Neural cell (in vitro differentiated cells): ENCODE results near the gene ADCY5. TPM values are rescaled to one million over a fixed set of nuclear protein-coding genes. Genes with fewer than 3 reads are reported as not detected.

Experiments used
- H2AFZ ChIP-seq: fragments of 200-600, 300-800 bp; sonication (generic), shearing (Covaris generic); 2 replicates; pipeline ENCODE4 v1.6.0; 2014; ENCODE audit warnings: low read depth, mild to moderate bottlenecking, antibody characterized with exemption, low read length, moderate library complexity
- H3F3A ChIP-seq: fragments of 200-600 bp; shearing (Covaris generic); 2 replicates; pipeline ENCODE4 v1.6.1; 2016; ENCODE audit warnings: mild to moderate bottlenecking, moderate library complexity, mixed read lengths, antibody characterized with exemption, low read length; ENCODE audit not compliant: insufficient read depth, poor library complexity, severe bottlenecking
- H3K27ac ChIP-seq: fragments of 200-600, 300-800 bp; sonication (generic), shearing (Covaris generic); 2 replicates; pipeline ENCODE4 v1.5.1; 2014; ENCODE audit warnings: mild to moderate bottlenecking, low read length, moderate library complexity
- H3K27me3 ChIP-seq: fragments of 300-800, 200-600 bp; sonication (generic), shearing (Covaris generic); 2 replicates; pipeline ENCODE4 v1.6.0; 2014; ENCODE audit warnings: mild to moderate bottlenecking, low read depth, low read length, moderate library complexity; ENCODE audit not compliant: insufficient read depth
- H3K36me3 ChIP-seq: fragments of 300-800, 200-600 bp; sonication (generic), shearing (Covaris generic); 2 replicates; pipeline ENCODE4 v1.5.1; 2014; ENCODE audit warnings: mild to moderate bottlenecking, antibody characterized with exemption, low read length, moderate library complexity; ENCODE audit not compliant: insufficient read depth
- H3K4me2 ChIP-seq: fragments of 300-800, 200-600 bp; sonication (generic), shearing (Covaris generic); 2 replicates; pipeline ENCODE4 v1.6.0; 2014; ENCODE audit warnings: mild to moderate bottlenecking, low read length
- H3K4me3 ChIP-seq: fragments of 300-800, 200-600 bp; sonication (generic), shearing (Covaris generic); 2 replicates; pipeline ENCODE4 v1.5.1; 2014; ENCODE audit warnings: mild to moderate bottlenecking, low read length, moderate library complexity
- H3K79me2 ChIP-seq: fragments of 200-600 bp; shearing (Covaris generic); replicated peaks from 2 replicates; pipeline ENCODE4 v1.6.0; 2014; ENCODE audit warnings: mild to moderate bottlenecking, low read length, moderate library complexity; ENCODE audit not compliant: insufficient read depth
- H3K9ac ChIP-seq: fragments of 300-800, 200-600 bp; sonication (generic), shearing (Covaris generic); 2 replicates; pipeline ENCODE4 v1.6.1; 2016; ENCODE audit warnings: mild to moderate bottlenecking, low read length, mixed read lengths
- H3K9me2 ChIP-seq: fragments of 200-600 bp; shearing (Covaris generic); 2 replicates; pipeline ENCODE4 v1.6.1; 2016; ENCODE audit warnings: mild to moderate bottlenecking, low read length, mixed read lengths; ENCODE audit not compliant: insufficient read depth
- H3K9me3 ChIP-seq: fragments of 200-600, 300-800 bp; sonication (generic), shearing (Covaris generic); 2 replicates; pipeline ENCODE4 v1.6.1; 2016; ENCODE audit warnings: mild to moderate bottlenecking, mixed run types, low read length, moderate library complexity, mixed read lengths
- H4K20me1 ChIP-seq: fragments of 200-600 bp; shearing (Covaris generic); 2 replicates; pipeline ENCODE4 v1.6.1; 2016; ENCODE audit warnings: mild to moderate bottlenecking, mixed run types; ENCODE audit not compliant: insufficient read depth
- CTCF ChIP-seq: fragments of 450-650 bp; IDR thresholded peaks from 2 replicates; pipeline ENCODE4 v1.5.1; 2014; ENCODE audit warnings: antibody characterized with exemption, mild to moderate bottlenecking, moderate library complexity; ENCODE audit not compliant: poor library complexity, severe bottlenecking
- EP300 ChIP-seq: fragments of 450-650 bp; conservative IDR thresholded peaks from 2 replicates; pipeline ENCODE4 v1.6.1; 2014; ENCODE audit warnings: antibody characterized with exemption, mild to moderate bottlenecking, moderate library complexity; ENCODE audit not compliant: poor library complexity, severe bottlenecking
- EZH2 ChIP-seq: fragments of 200-600, 300-800 bp; shearing (Covaris generic), sonication (generic); IDR thresholded peaks from 2 replicates; pipeline ENCODE4 v1.6.1; 2014; ENCODE audit warnings: antibody characterized with exemption, low read length, borderline replicate concordance, mild to moderate bottlenecking; ENCODE audit not compliant: insufficient read depth, poor library complexity, severe bottlenecking
- MXI1 ChIP-seq: fragments of 450-650 bp; conservative IDR thresholded peaks from 2 replicates; pipeline ENCODE4 v1.6.1; 2014; ENCODE audit warnings: antibody characterized with exemption, mild to moderate bottlenecking; ENCODE audit not compliant: poor library complexity, severe bottlenecking
- POLR2AphosphoS5 ChIP-seq: IDR thresholded peaks from 2 replicates; pipeline ENCODE4 v1.6.1; 2012
- RAD21 ChIP-seq: fragments of 450-650 bp; conservative IDR thresholded peaks from 2 replicates; pipeline ENCODE4 v1.6.1; 2014; ENCODE audit warnings: antibody characterized with exemption, mild to moderate bottlenecking, moderate library complexity
- REST ChIP-seq: IDR thresholded peaks from 2 replicates; pipeline ENCODE4 v1.6.1; 2012; ENCODE audit warnings: borderline replicate concordance
- SMC3 ChIP-seq: fragments of 450-650 bp; conservative IDR thresholded peaks from 2 replicates; pipeline ENCODE4 v1.6.1; 2014; ENCODE audit warnings: antibody characterized with exemption, mild to moderate bottlenecking, moderate library complexity; ENCODE audit not compliant: poor library complexity
- TAF1 ChIP-seq: IDR thresholded peaks from 2 replicates; pipeline ENCODE4 v1.6.1; 2012; ENCODE audit warnings: low read depth
- polyA plus RNA-seq: library from polyadenylated mRNA; depleted of rRNA; stranded (reverse); fragments of >200 nt; gene quantifications from 2 replicates; pipeline ENCODE4 v1.2.3, GENCODE V29; 2014

ADCY5 gene
- polyA plus RNA-seq, 1 donor from 2014 or later, result 7.7 TPM

GRCh38 chr3:123411340-123412040 is 37.4 kb downstream of the ADCY5 start:
- Histone ChIP-seq H3K9ac (no peak overlapping the region), H3K4me3 (no peak overlapping the region), H3K9me2 (no peaks in the 10 kb centered on the region), H3F3A (no peaks in the 10 kb centered on the region), H3K36me3 (no peaks in the 10 kb centered on the region), H3K27me3 (no peaks in the 10 kb centered on the region), H3K27ac (no peak overlapping the region), H3K79me2 (no peaks in the 10 kb centered on the region), H2AFZ (no peak overlapping the region), H4K20me1 (no peaks in the 10 kb centered on the region), H3K4me2 (no peak overlapping the region), H3K9me3 (no peaks in the 10 kb centered on the region)
- TF ChIP-seq POLR2AphosphoS5 (no peak), CTCF (no peak), SMC3 (no peak), TAF1 (no peak), REST (no peak), EZH2 (no peak), EP300 (no peak), RAD21 (no peak), MXI1 (no peak)

- no peak overlapping the region for H3K4me2 ChIP-seq
- H3F3A ChIP-seq, result no peaks in the 10 kb centered on the region
- no peaks in the 10 kb centered on the region for H4K20me1 ChIP-seq
- H3K27ac ChIP-seq, result no peak overlapping the region
- H3K27me3 ChIP-seq, result no peaks in the 10 kb centered on the region
- no peak for TF ChIP-seq POLR2AphosphoS5
- TF ChIP-seq TAF1, result no peak
- TF ChIP-seq RAD21, result no peak
- no peak for TF ChIP-seq MXI1
- no peak for TF ChIP-seq SMC3
- no peak for TF ChIP-seq CTCF
- no peak for TF ChIP-seq EZH2
- no peak for TF ChIP-seq EP300
- no peak for TF ChIP-seq REST
- no peaks in the 10 kb centered on the region for H3K36me3 ChIP-seq
- H3K9me3 ChIP-seq, result no peaks in the 10 kb centered on the region
- no peaks in the 10 kb centered on the region for H3K79me2 ChIP-seq
- H3K9ac ChIP-seq, result no peak overlapping the region
- H3K4me3 ChIP-seq, result no peak overlapping the region
- H2AFZ ChIP-seq, result no peak overlapping the region
- no peaks in the 10 kb centered on the region for H3K9me2 ChIP-seq
Measured at GRCh38 chr3:123410149-123410515, 38.8 kb downstream of the ADCY5 start.
